DMS 273 (cell line): Measurements from ENCODE around the gene GMDS.

Experiments
- DNase-seq: peaks from one replicate; lab custom pipeline; 2025; ENCODE audit not compliant: unreplicated experiment; lab: John Stamatoyannopoulos, UW

The GMDS gene

DNA sequence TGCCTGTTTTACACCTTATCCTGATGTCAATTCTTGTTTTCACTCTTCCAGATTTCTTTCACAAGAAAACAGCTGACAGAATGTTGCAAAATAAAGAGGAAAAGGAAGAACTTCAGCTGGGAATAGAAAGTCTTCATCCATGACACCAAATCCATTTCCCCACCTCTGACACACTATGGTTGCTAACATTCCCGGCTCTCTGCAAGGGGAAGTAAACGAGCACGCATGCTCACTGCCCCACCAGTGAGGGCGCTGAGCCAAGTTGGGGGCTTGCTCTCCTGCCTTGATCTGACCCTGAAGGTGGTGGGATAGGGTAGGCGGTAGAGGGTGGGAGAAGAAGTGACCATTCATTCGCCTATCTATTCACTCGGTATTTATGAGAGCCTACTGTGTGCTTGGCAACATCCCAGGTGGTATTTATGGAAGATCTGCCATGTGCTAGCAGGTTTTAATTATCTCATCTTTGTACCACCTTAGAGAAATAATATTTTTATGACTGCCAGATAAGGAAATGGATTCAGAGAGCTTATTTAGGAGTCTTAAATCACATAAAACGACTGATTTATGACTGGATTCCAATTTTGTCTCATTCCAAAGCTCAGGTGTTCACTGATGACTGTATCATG is 429.5 kb downstream of the GMDS start:
- no peak for DNase-seq

DNA sequence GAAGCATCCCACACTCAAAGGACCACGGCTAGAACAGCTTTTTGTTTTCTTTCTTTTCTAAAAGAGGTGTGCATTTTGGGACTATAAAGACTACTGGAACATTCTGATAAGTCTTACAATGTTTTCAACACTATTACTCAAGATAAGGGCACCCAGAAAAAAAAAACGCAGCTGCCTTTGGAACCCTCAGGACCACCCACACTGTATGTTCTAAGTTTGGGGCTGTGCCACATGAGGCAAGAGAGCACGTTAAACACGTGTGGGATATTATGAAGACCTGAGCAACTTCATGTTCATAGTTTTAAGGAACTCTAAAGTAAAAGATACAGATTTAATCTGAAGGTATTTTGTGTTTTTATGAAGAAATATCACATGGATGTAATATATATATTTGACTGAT is 431.1 kb downstream of the GMDS start:
- no peak for DNase-seq

DNA sequence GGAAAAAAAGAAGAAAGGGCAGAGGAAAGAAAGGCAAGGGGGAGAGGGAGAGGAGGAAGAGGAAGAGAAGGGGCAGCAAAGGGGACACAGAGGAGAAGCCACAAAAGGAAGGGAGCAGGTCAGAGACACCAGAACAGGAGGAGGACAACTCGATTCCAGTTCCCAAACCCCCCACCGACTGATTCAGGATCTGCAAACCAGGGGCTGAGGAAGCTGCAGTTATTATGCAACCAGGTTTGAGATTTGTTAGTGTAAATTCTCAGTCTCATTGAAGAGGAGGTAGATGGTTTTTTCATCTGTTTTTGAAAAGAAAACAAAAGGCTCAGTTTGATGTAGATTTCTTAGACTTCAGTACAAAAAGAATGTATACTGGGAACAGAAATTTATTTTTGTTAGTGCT is 432.9 kb downstream of the GMDS start:
- DNase-seq: no peak

DNA sequence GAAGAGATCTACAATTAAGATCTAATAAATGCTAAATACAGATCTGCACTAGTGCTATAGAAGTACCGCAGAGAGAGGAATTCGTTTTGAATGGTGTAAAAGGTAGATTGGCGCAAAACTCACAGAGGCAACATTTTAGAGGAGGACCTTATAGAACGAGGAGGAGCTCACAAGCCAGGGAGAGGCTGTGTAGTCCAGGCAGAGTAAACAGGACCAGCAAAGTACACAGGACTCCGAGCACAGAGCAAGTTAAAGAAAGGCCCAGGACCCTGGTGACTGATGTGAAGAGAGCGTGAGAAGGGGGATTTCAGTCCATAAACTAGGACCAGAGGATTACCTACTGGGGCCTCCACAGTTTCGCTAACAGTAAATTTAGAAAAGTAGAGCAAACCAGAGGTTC is 433.4 kb downstream of the GMDS start:
- DNase-seq: no peak

DNA sequence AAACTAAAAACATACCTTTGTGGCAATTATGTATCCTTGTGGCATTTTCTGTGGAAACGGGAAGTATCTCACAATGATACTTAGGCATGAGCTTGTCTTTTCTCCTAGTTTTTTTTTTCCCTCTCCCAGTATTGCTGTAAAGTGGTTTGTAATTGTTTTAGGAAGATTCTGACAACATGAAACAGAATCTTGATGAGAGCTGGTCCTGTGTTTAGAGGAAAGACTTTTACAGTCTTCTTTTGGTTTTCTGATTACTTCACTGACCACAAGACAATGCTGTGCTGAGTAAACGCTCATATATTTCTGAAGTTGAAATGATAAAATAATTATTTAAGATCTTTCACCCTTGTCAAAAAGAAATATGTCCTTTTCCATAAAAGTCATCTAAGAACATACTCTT is 434.5 kb downstream of the GMDS start:
- no peak for DNase-seq

DNA sequence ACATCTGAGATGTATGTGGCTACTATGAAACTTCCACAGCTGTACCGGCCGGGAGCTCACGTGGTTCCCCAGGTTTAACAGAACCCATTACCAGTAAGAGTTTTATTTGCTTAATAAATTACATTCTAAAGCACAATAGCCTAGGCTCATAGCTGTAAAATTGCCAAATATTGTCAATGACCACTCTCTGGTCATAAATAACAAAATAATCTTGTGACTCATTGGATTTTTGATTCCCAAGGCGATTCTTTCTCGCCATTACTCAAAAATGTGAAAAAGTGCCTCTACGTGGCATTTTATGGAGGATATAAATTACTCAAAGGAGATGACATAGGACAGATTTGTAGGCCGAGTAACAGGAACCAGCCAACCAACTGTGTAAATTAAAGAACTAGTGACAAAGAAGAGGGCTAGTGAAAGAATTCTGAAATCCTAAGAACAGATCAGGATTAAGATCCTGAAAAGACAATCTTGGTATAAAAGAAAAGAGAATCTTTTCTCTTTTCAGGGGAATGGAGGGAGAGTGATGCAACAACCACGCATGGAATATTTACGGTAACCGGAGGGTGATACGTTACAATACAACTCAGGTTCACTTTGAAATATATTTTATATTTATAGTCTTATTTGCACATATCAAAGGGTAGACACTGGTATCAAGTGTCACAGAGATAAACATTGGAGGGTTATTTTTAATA is 436.0 kb downstream of the GMDS start:
- DNase-seq: no peak

DNA sequence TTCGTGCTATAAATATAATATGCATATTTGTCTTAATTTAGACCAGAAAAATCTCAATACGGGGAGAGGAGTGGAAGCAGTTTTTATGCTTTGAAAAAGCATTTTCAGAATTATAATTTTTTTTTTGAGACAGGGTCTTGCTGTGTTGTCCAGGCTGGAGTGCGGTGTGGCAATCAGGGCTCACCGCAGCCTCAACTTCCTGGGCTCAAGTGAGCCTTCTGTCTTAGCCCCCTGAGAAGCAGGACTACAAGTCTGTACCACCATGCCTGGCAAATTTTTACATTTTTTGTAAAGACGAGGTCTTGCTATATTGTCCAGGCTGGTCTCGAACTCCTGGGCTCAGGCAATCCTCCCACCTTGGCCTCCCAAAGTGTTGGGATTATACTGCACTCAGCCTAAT is 438.5 kb downstream of the GMDS start:
- DNase-seq: no peak

DNA sequence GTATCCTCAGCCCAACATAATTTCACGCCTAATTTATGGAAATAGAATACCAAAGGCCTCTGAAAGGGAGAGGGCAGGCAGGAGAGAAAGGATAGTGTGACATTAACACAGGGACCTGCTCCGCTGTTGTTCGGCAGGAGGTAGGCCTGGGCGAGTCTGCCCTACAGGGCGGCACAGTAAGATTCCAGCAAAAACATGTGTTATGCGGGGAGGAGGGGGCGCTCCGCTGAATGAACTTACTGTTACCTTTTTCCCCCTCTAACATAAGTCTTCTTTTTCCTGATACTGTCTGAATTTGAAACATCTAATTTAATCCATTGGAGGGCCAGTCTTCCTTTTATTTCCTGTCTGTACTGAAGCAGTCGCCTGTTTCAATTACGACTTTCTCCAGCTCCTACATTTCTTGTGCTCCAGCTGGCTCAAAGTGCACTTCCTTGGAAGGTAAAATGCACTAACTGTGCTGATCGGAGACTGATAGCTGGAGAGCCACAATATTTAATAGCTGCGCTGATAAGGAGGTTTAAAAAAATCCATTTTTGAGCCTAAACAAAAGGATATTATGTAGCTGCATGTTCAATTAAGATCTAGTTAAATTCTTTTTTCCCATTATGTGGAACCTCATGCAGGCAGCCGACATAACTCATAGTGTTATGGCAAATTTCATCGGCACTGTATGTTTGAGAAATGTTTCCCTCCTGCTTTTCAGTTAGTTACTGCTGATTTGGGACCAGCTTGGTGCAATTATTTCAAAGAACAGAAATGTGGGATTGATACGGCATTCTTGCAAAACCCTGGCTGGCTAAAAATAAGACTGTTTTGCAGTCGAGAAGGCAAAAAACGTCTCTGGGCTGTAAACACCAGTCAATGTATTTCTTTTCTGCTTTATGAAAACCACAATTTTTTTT is 442.7 kb downstream of the GMDS start:
- no peak for DNase-seq

DNA sequence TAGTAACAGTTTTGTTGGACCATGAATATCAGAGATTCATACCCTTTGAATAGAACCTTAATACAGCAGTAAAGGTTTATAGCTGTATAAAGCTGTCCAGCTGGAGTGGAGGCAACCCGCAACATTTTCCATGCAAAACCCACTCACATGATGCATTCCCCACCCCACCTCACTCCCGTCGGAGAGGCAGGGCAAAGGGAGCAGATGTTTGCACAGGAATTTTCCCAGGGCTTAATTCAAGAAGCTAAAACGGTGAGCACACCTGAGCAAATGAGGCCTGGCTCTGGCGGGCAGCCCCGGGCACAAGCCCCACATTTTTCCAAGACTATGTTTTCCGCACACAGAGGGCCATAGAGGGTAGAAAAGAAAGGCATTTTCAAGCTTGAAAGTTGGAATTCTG is 444.0 kb downstream of the GMDS start:
- no peak for DNase-seq

DNA sequence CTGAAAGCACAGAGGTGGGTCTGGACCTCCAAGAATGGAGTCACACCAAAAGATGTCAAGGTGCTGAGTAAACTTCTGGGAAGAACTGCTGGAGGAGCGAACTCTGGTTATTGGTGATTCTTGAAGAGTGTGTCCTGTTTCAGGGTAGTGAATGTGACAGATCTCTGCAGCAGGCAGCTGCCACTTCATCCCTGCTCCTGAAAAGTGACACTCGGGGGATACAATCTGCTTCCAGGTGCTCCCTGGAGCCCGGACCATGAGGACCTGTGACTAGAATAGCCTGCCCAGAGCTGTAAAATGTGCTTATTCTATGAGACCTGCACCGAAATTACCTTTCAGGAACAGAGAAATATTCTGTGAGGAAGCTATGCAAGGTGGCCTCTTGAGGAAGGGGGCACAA is 444.6 kb downstream of the GMDS start:
- DNase-seq: no peak

DNA sequence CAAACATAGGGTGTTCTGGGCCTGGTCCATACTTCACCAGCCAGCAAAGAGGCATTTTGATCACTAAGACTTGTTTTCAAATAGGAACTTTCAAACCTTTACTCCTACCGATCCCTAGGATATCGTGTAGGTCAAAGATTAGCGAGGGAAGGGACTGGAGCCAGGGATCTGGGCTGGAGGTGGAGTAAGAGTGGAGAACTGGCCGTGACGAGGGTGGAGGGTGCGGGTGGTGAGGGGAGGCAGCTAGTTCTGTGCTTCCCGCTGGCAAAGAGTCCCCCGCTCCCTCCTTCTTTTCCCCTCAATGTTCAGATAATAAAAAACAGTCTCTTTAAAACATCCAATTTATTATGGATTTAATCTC is 446.5 kb downstream of the GMDS start:
- no peak for DNase-seq

DNA sequence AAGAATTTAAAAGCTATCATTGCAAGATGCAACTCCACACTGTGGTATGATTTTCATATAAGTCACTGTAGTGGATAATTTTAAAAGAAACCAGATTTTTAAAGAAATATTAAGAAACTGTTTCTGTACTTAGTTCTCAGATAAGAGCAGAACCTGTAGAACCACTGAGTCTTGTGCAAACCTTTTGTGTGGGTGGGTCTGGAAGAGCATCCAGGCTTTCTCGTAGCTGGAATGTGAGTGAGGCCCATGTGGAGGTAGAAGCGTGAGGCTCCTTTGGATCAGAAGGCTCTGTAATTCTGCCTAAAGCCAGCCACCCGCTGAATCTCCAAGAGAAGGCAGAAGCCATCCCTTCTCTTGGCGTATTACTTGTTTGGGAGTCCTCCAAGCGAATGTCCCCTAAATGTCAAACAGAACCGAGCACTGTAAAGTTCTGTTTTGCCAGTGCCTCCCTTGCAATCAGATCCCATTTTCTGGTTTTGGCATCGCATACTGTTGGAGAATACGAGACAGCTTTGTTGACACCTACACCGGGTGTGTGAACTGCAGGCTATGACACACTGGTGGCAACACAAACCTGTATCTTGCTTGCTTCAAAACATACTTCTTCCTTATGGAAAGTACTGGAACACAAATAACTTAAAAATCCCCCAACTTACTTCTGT is 447.0 kb downstream of the GMDS start:
- no peak for DNase-seq

DNA sequence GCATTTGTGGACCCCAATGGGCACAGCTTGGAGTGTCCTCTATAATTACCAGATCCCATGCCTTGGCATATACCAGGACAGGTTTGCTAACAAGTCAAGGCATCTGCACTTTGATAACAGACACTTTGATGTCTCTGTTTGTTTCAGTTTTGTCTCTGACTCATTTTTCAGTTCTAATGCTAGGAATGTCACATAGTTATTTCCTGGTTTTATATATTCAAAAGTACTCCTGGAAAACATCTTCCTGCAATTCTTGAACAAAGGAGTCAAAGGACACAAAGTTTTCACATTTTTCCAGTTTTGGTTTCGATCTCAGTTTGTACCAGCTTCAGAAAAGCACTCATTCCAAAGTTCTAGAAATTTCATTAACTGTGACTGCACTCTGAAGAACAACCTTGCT is 447.6 kb downstream of the GMDS start:
- DNase-seq: no peak

DNA sequence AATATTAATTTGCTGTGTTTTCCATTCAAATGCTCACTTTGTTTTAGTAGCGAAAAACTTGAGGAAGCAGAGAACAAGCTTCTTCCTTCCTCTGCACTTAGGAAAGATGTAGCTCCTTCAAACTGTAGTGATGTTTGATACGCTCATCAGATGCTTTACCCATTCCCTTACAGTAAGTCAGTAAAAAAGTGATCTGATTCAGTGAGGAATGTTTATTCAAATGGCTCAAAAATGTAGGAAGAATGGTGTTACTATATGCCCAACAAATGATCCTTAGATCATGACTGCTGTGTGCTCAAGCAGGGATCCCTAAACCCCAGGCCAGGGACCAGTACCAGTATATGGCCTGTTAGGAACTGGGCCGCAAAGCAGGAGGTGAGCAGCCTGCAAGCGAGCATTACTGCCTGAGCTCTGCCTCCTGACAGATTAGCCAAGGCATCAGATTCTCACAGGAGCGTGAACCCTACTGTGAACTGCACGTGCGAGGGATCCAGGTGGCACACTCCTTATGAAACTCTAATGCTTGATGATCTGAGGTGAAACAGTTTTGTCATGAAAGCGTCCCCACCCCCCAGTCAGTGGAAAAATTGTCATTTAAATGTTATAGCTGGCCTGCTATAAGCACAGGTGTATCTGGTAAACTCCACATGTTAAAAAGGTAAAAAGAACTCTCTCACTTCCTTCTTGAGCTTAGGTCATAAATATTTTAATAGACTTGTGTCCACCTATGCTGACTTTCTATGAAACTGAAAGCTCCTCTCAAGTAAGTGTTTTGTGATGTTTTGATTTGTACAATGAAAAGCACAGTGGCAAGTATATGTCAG is 448.5 kb downstream of the GMDS start:
- DNase-seq: no peak

DNA sequence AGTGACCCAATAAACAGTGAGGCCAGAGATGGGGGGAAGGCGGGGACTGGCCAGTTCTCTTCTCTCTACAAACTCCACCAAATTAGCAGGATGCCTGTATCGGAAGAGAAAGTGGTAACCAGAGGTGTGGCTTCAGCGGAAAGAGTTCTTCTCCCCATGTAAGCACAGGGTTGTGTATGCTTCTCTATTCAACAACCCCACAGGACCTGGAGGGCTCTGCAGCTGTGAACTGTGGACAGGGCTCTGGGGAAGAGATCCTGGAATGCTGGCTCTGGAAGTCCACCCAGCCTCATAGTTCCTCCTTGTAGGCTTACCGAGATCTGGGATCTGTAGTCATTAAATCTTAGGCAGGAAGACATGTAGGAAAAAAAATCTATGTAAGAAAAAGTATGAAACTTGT is 449.5 kb downstream of the GMDS start:
- no peak for DNase-seq

DNA sequence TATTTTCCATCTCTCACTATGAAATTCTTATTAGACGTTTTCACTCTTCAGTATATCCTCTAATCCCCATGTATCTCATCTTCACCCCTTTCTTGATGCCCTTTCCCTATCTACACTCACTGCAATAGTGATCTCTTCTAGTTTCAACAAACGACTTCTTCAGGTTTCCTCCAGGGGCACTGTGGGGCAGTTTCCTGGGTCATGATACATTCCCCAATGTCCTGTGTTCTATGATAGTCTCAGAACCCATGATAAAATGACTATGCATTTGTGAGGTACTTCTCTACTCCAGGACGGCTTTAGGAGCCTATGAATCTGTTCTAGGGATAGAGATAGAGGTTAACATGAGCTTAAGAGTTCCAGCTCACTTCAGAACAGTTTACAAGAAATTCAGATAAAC is 452.4 kb downstream of the GMDS start:
- peak; percentile 51 for DNase-seq

DNA sequence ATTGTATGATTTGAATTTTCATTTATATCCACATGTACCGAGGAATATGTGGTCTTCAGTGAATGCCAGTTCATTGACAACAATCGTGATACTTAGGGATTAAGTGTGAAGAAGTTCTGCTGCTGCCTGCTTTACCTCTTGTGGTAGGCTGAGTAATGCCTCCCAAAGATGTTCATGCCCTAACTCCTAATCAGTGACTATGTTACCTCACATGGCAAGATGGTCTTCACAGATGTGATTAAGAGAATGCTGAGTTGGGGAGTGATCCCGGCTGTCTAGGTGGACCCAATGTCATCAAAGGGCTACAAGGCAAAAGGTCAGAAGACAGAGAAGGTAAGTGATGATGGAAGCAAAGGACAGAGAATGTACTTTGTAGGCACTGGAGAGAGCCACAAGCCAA is 454.7 kb downstream of the GMDS start:
- DNase-seq: no peak

DNA sequence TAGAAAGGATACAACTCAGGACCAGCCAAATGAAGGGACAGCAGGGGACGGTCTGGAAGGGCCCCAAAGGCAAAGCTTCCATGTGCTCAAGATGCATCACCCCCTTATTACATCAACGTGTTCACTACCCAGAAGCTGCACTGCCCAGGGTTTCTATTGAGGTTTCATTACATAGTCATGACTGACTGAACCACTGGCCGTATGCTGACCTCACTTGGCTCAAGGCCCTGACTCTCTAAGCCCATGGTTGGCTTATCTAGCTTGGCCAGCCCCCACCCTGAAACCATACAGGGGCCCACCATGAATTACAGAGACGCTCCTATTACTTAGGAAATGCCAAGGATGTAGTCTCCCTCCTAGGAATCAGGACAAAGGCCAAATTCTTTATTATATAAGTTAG is 456.3 kb downstream of the GMDS start:
- DNase-seq: no peak

DNA sequence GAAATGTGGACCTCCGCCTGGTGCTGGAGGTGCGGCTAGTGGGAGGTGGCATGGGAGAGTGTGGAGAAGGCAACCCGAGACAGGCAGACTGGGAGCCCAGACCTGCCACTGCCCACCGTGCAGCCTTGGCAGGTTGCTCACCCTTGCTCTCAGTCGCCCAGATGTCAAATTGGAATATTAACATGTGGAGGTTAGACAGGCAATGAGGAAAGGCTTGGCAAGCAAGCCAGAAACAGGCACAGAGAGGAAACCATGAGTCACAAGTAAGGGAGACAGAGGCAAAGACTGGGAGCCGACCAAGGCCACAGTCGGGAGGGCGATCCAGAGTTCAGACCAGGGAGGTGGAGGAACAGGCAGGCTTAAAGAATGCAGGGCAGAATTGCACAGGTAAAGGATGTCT is 457.5 kb downstream of the GMDS start:
- DNase-seq: peak; percentile 84

DNA sequence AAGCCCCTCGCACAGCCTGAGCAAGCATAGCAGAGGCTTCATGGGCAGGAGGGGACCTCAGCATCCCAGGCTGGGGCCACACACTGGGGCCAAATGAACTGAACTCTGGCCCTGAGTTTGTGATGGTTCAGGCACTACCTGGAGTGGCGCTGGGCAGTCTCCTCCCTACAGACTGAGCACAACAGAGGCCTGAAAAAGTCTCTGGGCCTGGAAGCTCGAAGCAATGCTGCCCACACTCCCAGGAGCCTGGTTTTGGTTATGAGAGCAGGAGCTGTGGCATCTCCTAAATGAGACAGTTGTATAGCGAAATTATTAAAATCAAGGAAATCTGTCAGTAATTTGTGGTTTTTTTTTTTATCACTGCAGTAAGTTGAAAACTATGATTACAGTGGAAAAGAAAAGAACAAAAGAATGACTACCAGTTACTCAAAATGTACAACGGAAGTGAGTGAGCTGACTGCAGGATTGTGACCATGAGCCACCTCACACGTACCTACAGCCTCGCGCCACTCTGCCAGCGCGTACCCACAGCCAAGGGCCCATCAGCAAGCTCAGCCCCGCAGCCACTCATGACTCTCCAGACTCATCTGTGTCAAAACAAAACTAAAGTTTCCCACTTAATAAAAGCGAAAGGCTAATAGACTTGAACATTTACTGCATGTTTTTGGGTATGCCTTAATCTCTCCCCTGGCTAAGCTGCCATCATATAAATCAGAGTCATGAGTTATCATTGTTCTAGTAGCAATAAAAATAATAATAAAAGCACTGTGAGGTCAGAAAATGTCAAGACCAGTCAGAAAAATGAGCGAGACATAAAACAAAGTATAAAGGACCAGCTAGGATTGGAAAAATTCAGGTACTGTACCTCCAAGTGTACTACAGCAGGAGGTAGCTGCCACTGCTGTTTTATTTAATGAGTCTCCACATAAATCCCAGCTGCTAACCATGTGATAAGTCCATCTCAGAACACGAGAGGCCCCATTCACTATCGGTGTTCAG is 458.7 kb downstream of the GMDS start:
- DNase-seq: peak; percentile 49
